Fibroblast of lung (primary cell): Measurements from ENCODE around the gene PBX4.

Source experiments
- CTCF ChIP-seq, 2 donors: IDR thresholded peaks in 1 of 2; conservative IDR thresholded peaks in 1 of 2; 1 replicate in 1 of 2; 2 replicates in 1 of 2; pipeline ENCODE4 v1.5.1; 2011 to 2012; ENCODE audit warnings: low read length in 2 of 2, control low read depth in 1 of 2, inconsistent platforms in 1 of 2, low read depth in 1 of 2, mild to moderate bottlenecking in 1 of 2
- EZH2 ChIP-seq: IDR thresholded peaks from 2 replicates; pipeline ENCODE4 v1.5.1; 2012; ENCODE audit warnings: low read length, control low read depth, mild to moderate bottlenecking; ENCODE audit errors: missing control alignments

GRCh38 chr19:19661675-19662251 is 43.3 kb upstream of the PBX4 start:
- TF ChIP-seq CTCF (conservative IDR thresholded peaks at IDR 0.05 in 1 of 2, IDR thresholded peaks at IDR 0.05 in 1 of 2; ENCODE audit: low read depth in 1 of 2, low read length in 2 of 2) = no peak
- no peak for TF ChIP-seq EZH2
